ENCODE results near the gene USP12.

USP12 gene

GRCh38 chr13:27106144-27106543 lies 65.5 kb downstream of the USP12 start:
- Histone ChIP-seq H3K9me3 (no peaks in the 10 kb centered on the region), H3K4me1 (peaks cover 11% of the 10 kb centered on the region), H3K27me3 (no peaks in the 10 kb centered on the region), H3K4me3 (ENCODE audit: low read depth, low read length) (no peak overlapping the region), H3K36me3 (peaks cover 7% of the 10 kb centered on the region)
- DNase-seq: no peak
- TF ChIP-seq CTCF (IDR thresholded peaks at IDR 0.05; ENCODE audit: low read depth, low read length): no peak

GRCh38 chr13:27104606-27105005 lies 67.0 kb downstream of the USP12 start:
- Histone ChIP-seq H3K9me3 (no peaks in the 10 kb centered on the region), H3K36me3 (peaks cover 7% of the 10 kb centered on the region), H3K4me3 (ENCODE audit: low read depth, low read length) (no peak overlapping the region), H3K27me3 (no peaks in the 10 kb centered on the region), H3K4me1 (peaks cover 11% of the 10 kb centered on the region; the same call in 1 of the 2 replicates)
- no peak for DNase-seq
- no peak for TF ChIP-seq CTCF (IDR thresholded peaks at IDR 0.05; ENCODE audit: low read depth, low read length)

GRCh38 chr13:27101847-27102246 lies 69.8 kb downstream of the USP12 start:
- peaks cover 11% of the 10 kb centered on the region; the same call in 1 of the 2 replicates for H3K4me1 ChIP-seq
- TF ChIP-seq CTCF (IDR thresholded peaks at IDR 0.05; ENCODE audit: low read depth, low read length): no peak
- H3K36me3 ChIP-seq: peaks cover 7% of the 10 kb centered on the region
- no peak for DNase-seq
- no peak overlapping the region for H3K4me3 ChIP-seq (ENCODE audit: low read depth, low read length)
- no peaks in the 10 kb centered on the region for H3K9me3 ChIP-seq
- no peaks in the 10 kb centered on the region for H3K27me3 ChIP-seq

GRCh38 chr13:27101289-27101688 lies 70.3 kb downstream of the USP12 start:
- DNase-seq: no peak
- Histone ChIP-seq H3K4me1 (peaks cover 11% of the 10 kb centered on the region; the same call in 1 of the 2 replicates), H3K9me3 (no peaks in the 10 kb centered on the region), H3K27me3 (no peaks in the 10 kb centered on the region), H3K4me3 (ENCODE audit: low read depth, low read length) (no peak overlapping the region), H3K36me3 (peaks cover 7% of the 10 kb centered on the region)
- no peak for TF ChIP-seq CTCF (IDR thresholded peaks at IDR 0.05; ENCODE audit: low read depth, low read length)

GRCh38 chr13:27097691-27098090 lies 73.9 kb downstream of the USP12 start:
- no peaks in the 10 kb centered on the region for H3K9me3 ChIP-seq
- no peaks in the 10 kb centered on the region for H3K27me3 ChIP-seq
- H3K4me1 ChIP-seq: no peaks in the 10 kb centered on the region
- peaks cover 2% of the 10 kb centered on the region; the same call in 1 of the 2 replicates for H3K36me3 ChIP-seq
- H3K4me3 ChIP-seq (ENCODE audit: low read depth, low read length): no peak overlapping the region
- no peak for TF ChIP-seq CTCF (IDR thresholded peaks at IDR 0.05; ENCODE audit: low read depth, low read length)
- no peak for DNase-seq

GRCh38 chr13:27091451-27091850 lies 80.2 kb downstream of the USP12 start:
- Histone ChIP-seq H3K4me1 (no peaks in the 10 kb centered on the region), H3K9me3 (no peaks in the 10 kb centered on the region; the same call in 1 of the 2 replicates), H3K27me3 (no peaks in the 10 kb centered on the region), H3K36me3 (no peaks in the 10 kb centered on the region; the same call in none of the 2 replicates), H3K4me3 (ENCODE audit: low read depth, low read length) (no peak overlapping the region)
- DNase-seq: no peak
- no peak for TF ChIP-seq CTCF (IDR thresholded peaks at IDR 0.05; ENCODE audit: low read depth, low read length)
